Testis (tissue), 3 donors: ENCODE measurements around the gene TOP1. TPM values are rescaled to one million over a fixed set of nuclear protein-coding genes. Genes with fewer than 3 reads are reported as not detected.

Experiments
- DNase-seq: peaks from one replicate; pipeline ENCODE4 v3.0.0-alpha.2; 2019
- H3K27ac ChIP-seq, 2 donors: fragments of 200-600 bp; sonication (generic); one replicate each; pipeline ENCODE4 v1.5.1; 2019
- H3K27me3 ChIP-seq: fragments of 200-600 bp; sonication (generic); one replicate; pipeline ENCODE4 v1.5.1; 2019
- H3K36me3 ChIP-seq: fragments of 200-600 bp; sonication (generic); one replicate; pipeline ENCODE4 v1.5.1; 2017; ENCODE audit warnings: low read depth; ENCODE audit errors: missing control alignments
- H3K4me1 ChIP-seq: fragments of 200-600 bp; sonication (generic); one replicate; pipeline ENCODE4 v1.5.1; 2019
- H3K4me3 ChIP-seq, 2 donors: fragments of 200-600 bp; sonication (generic); one replicate each; pipeline ENCODE4 v1.5.1; 2017 to 2019
- H3K9me3 ChIP-seq: fragments of 200-600 bp; sonication (generic); one replicate; pipeline ENCODE4 v1.5.1; 2017
- POLR2A ChIP-seq: fragments of 450-650 bp; IDR thresholded peaks from one replicate; pipeline ENCODE4 v1.6.1; 2017; ENCODE audit warnings: antibody characterized with exemption, mild to moderate bottlenecking, moderate library complexity
- WGBS, 2 donors: methylation state at CpG; one replicate each; pipeline ENCODE4 v1.1.5; 2018; 5-methylcytosine and 5-hydroxymethylcytosine counted together
- intact Hi-C: fragments of 100-400 bp; cut with DNase I; formaldehyde crosslinking; loops from one replicate; pipeline ENCODE4 v1.15.1; 2023; ENCODE audit warnings: low total_unique reads
- polyA plus RNA-seq: library from polyadenylated mRNA; stranded (reverse); fragments of 350-450 nt; fragmentation: Illumina TruSeq; extraction: RNeasy Lipid Tissue Mini Kit (QIAGEN cat#74804); gene quantifications from one replicate; pipeline ENCODE4 v1.2.3, GENCODE V29; 2014; ENCODE audit warnings: low read depth, low replicate concordance; ENCODE audit not compliant: insufficient read depth
- total RNA-seq, 2 donors: library from RNA; depleted of rRNA; stranded (reverse); fragments of >200 nt; gene quantifications; one replicate each; pipeline ENCODE4 v1.2.3, GENCODE V29; 2016
- TF ChIP-seq, protein P1 (sequence below), 3 experiments: fragments of 450-650 bp in 2 of 3; fragments of 200-600 bp in 1 of 3; sonication (generic) in 1 of 3; IDR thresholded peaks; one replicate each; pipeline ENCODE4 v1.5.1; 2016 to 2019; ENCODE audit warnings: antibody characterized with exemption in 3 of 3, mild to moderate bottlenecking in 2 of 3, moderate library complexity in 1 of 3

The TOP1 gene
- total and polyA plus RNA-seq, 3 donors from 2014 or later, result 12.1 to 36.6 (median 33.8) TPM

GRCh38 chr20:41048461-41049301 lies 20.1 kb downstream of the TOP1 start:
- H3K4me1 ChIP-seq, result peaks cover 72% of the 10 kb centered on the region
- 41 to 47% methylated on average over 7 of the region's 7 CpGs for WGBS, 2 donors
- H3K27ac ChIP-seq, result peak overlapping the region in 1 of 2 donors; percentile 55

DNA sequence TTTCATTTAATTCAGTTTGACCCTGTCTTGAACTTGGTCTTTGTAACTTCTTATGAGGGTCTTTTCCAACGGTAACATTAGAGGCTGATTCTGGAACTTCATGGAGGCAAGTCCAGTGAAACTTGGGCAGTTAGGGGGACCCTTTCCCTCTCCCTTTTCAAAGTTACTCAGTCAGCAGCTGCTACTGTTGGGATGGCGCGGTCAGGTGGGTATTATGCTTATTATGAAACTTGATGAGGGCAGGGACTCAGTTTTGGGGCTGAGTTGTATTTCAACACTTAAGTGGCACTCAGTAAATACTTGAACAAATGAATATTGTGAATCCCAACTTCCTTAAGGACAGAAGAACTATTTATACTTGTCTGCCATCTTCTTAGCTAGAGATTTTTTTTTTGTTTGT lies 20.8 kb downstream of the TOP1 start:
- H3K4me3 ChIP-seq, result no peak overlapping the region
- WGBS, 2 donors, result 35 to 72% methylated on average over 3 of the region's 3 CpGs
- H3K27ac ChIP-seq, result no peak overlapping the region
- peaks cover 74% of the 10 kb centered on the region for H3K4me1 ChIP-seq
- H3K27me3 ChIP-seq, result no peaks in the 10 kb centered on the region
- intact Hi-C loops, result no loop called here
- no peak for DNase-seq
- H3K36me3 ChIP-seq, result no peaks in the 10 kb centered on the region
- TF ChIP-seq, protein P1, sequence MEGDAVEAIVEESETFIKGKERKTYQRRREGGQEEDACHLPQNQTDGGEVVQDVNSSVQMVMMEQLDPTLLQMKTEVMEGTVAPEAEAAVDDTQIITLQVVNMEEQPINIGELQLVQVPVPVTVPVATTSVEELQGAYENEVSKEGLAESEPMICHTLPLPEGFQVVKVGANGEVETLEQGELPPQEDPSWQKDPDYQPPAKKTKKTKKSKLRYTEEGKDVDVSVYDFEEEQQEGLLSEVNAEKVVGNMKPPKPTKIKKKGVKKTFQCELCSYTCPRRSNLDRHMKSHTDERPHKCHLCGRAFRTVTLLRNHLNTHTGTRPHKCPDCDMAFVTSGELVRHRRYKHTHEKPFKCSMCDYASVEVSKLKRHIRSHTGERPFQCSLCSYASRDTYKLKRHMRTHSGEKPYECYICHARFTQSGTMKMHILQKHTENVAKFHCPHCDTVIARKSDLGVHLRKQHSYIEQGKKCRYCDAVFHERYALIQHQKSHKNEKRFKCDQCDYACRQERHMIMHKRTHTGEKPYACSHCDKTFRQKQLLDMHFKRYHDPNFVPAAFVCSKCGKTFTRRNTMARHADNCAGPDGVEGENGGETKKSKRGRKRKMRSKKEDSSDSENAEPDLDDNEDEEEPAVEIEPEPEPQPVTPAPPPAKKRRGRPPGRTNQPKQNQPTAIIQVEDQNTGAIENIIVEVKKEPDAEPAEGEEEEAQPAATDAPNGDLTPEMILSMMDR (IDR thresholded peaks at IDR 0.05), result no peak
- no peak for TF ChIP-seq POLR2A
- H3K9me3 ChIP-seq, result no peaks in the 10 kb centered on the region

More at GRCh38 chr20:41048461-41049301, 20.1 kb downstream of the TOP1 start:
- intact Hi-C loops, result no loop called here
- no peaks in the 10 kb centered on the region for H3K9me3 ChIP-seq
- H3K4me3 ChIP-seq, result no peak overlapping the region
- H3K27me3 ChIP-seq, result no peaks in the 10 kb centered on the region
- no peaks in the 10 kb centered on the region for H3K36me3 ChIP-seq
- no peak for DNase-seq
- no peak for TF ChIP-seq POLR2A

DNA sequence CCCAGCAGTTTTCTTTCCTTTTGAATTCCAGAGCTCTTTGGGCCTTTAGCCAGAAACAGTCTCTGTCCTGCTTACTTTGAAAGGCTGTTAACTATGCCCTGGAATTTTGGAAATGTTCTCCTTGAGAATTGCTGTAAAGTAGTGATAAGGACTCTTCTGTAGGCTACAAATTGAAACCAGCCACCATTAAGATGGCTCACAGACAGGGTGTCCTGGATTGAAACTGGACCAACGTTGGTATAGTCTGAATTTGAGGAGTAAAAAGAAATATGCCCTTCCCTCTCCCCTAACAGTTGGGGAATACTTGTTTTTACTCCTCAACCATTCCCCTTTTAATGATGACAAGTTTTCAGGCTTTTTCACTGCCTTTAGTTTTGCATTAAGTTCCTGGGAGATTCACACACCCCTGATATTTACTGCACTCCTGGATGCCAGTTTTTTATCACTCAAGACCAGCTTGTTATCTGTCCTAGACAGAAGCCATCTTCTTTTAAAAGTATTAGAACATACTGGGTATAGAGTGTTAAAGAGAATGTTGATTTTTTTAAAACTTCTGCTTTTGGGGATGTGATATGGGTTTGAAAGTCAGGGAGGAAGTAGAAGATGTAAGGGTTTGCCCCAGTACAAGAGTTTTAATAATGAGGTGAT lies 21.9 kb downstream of the TOP1 start:
- 8 to 38% methylated on average over 1 of the region's 1 CpG for WGBS, 2 donors
- H3K4me1 ChIP-seq, result peaks cover 82% of the 10 kb centered on the region
- H3K27ac ChIP-seq, result peak overlapping the region; percentile 26 to 45
- no peak overlapping the region for H3K4me3 ChIP-seq
- intact Hi-C loops, result no loop called here
- no peaks in the 10 kb centered on the region for H3K9me3 ChIP-seq
- peak; percentile 31 for DNase-seq
- no peaks in the 10 kb centered on the region for H3K27me3 ChIP-seq
- TF ChIP-seq, protein P1 (IDR thresholded peaks at IDR 0.05), result no peak
- TF ChIP-seq POLR2A, result no peak
- no peaks in the 10 kb centered on the region for H3K36me3 ChIP-seq

GRCh38 chr20:41051009-41051825 lies 22.6 kb downstream of the TOP1 start:
- H3K4me1 ChIP-seq, result peaks cover 83% of the 10 kb centered on the region
- no peak overlapping the region for H3K4me3 ChIP-seq
- H3K36me3 ChIP-seq, result no peaks in the 10 kb centered on the region
- WGBS, 2 donors, result 72 to 76% methylated on average over 5 of the region's 5 CpGs
- peak overlapping the region in 1 of 2 donors; percentile 26 for H3K27ac ChIP-seq
- intact Hi-C loops, result no loop called here
- DNase-seq, result no peak
- no peak for TF ChIP-seq POLR2A
- TF ChIP-seq, protein P1 (IDR thresholded peaks at IDR 0.05), result no peak
- H3K9me3 ChIP-seq, result no peaks in the 10 kb centered on the region
- no peaks in the 10 kb centered on the region for H3K27me3 ChIP-seq
